ENCODE data around the gene C19orf53. TPM values are rescaled to one million over a fixed set of nuclear protein-coding genes. Genes with fewer than 3 reads are reported as not detected.

The C19orf53 gene
- total RNA-seq = 100 to 1,000 TPM in 1 of 4 donors, 10 to 100 TPM in 3; 71.3 to 148 (median 84.3) TPM

DNA sequence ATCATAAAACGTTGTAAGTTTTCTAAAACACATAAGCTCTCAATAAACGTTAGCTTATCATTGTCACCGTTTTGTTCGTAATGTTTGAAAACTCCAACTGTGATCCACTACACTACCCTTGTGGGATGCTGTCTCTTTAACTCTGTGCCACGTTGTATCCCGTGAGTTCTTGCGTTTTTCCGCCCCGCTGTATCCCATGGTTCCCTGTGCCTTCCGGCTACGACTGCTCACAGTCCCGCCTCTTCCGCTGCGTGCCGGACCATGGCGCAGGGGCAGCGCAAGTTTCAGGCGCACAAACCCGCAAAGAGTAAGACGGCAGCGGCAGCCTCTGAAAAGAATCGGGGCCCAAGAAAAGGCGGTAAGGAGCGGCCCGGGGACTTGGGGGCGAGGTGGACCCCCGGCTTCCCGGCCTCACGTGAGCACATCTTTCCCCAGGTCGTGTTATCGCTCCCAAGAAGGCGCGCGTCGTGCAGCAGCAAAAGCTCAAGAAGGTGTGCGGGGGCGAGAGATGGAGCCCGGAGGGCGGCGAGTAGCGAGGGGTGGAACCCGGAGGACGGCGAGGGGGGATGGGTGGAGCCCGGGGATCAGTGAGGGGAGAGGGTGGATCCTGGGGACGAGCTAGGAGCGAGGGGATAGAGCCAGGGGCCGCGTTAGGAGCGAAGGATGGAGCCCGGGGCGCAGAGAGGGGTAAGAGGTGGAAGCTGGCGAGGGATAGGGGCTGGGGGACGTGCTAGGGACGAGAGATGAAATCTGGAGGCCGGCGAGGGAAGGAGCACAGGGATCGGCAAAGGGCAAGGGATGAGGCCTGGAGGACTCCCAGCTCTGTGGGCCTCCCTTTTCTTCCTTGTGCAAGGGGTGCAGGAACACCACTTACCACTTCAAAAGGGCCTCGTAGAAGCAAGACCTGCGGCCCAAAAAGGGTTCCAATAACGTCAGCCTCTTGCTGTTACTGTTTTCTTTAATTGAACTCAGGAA, at the start of gene C19orf53:
TSS of gene C19orf53 (plus strand) at position 240 of the 975 bp plus-strand sequence. CDS start at position 262, 22 bp downstream.
- peaks cover 0 to 13% (median 5%) of the 10 kb centered on the region in 4 donors for H3K4me1 ChIP-seq
- no peaks in the 10 kb centered on the region for H3K9me3 ChIP-seq
- H3K4me3 ChIP-seq = peak within 1 kb of the TSS; percentile 74 to 88 (median 88)
- peak; percentile 88 to 95 (median 90) for DNase-seq
- H3K27ac ChIP-seq = peak within 1 kb of the TSS; percentile 82 to 94 (median 84)
- TF ChIP-seq POLR2A (IDR thresholded peaks at IDR 0.05) = peak; percentile 76 to 86
- TF ChIP-seq, protein P1, sequence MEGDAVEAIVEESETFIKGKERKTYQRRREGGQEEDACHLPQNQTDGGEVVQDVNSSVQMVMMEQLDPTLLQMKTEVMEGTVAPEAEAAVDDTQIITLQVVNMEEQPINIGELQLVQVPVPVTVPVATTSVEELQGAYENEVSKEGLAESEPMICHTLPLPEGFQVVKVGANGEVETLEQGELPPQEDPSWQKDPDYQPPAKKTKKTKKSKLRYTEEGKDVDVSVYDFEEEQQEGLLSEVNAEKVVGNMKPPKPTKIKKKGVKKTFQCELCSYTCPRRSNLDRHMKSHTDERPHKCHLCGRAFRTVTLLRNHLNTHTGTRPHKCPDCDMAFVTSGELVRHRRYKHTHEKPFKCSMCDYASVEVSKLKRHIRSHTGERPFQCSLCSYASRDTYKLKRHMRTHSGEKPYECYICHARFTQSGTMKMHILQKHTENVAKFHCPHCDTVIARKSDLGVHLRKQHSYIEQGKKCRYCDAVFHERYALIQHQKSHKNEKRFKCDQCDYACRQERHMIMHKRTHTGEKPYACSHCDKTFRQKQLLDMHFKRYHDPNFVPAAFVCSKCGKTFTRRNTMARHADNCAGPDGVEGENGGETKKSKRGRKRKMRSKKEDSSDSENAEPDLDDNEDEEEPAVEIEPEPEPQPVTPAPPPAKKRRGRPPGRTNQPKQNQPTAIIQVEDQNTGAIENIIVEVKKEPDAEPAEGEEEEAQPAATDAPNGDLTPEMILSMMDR (IDR thresholded peaks at IDR 0.05) = peak in 2 of 6 experiments; percentile 15 to 27
- no peaks in the 10 kb centered on the region for H3K27me3 ChIP-seq
- H3K36me3 ChIP-seq = peaks cover 0 to 53% (median 0%) of the 10 kb centered on the region in 3 donors

DNA sequence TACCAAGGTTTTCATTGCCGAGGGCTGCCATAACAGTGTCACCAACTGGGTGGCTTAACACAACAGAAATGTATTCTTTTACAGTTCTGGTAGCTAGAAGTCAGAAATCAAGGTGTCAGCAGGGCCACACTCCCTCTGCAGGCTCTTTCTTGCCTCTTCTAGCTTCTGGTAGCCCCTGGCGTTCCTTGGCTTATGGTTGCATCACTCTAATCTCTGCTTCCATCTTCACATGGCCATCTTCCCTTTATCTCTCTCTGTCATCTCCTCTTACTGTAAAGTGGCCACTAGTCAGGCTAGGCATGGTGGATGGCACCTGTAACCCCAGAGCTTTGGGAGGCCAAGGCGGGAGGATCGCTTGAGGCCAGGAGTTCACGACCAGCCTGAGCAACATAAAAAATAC, 47.9 kb upstream of the C19orf53 start:
- H3K4me1 ChIP-seq = peaks cover 0 to 10% (median 0%) of the 10 kb centered on the region in 4 donors
- no peak overlapping the region for H3K27ac ChIP-seq
- DNase-seq = no peak
- no peaks in the 10 kb centered on the region for H3K36me3 ChIP-seq
- TF ChIP-seq, protein P1 (IDR thresholded peaks at IDR 0.05) = no peak
- TF ChIP-seq POLR2A (IDR thresholded peaks at IDR 0.05) = no peak
- H3K9me3 ChIP-seq = no peaks in the 10 kb centered on the region
- no peaks in the 10 kb centered on the region for H3K27me3 ChIP-seq
- no peak overlapping the region for H3K4me3 ChIP-seq

DNA sequence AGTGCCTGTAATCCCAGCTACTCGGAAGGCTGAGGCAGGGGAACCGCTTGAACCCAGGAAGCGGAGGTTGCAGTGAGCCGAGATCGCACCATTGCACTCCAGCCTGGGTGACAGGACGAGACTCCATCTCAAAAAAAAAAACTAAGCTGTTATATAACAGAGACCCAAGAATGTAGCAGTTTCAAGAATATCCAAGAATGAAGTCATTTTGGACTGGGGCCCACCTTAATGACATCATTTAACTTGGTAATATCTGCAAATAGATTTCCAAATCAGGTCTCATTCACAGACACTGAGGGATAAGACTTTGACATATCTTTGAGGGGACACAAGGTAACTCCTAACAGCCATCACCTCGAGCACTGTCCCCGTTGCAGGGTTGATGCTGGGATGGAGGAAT, 46.5 kb upstream of the C19orf53 start:
- H3K27ac ChIP-seq = no peak overlapping the region

DNA sequence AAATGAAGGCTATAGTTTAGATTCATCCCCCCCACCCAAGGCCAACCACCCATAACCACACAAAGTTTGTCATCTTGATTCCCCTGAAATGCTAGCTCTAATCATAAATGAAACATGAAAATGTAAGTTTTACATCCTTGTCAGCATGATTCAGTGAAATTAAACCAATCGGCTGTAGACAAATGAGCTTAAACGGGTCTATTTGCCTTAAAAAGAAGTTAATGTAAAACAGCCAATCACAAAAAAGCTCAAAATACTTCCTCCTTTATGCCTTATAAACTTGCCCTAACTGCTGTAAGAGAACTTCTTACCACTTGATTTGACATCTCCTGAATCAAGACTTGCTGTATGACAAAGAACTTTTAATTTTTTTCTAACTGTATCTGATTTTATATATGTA, 44.4 kb upstream of the C19orf53 start:
- no peaks in the 10 kb centered on the region for H3K27me3 ChIP-seq
- H3K9me3 ChIP-seq = no peaks in the 10 kb centered on the region
- TF ChIP-seq, protein P1 (IDR thresholded peaks at IDR 0.05) = no peak
- TF ChIP-seq POLR2A (IDR thresholded peaks at IDR 0.05) = no peak
- no peaks in the 10 kb centered on the region for H3K36me3 ChIP-seq
- no peak overlapping the region for H3K27ac ChIP-seq
- peaks cover 0 to 15% (median 5%) of the 10 kb centered on the region in 4 donors for H3K4me1 ChIP-seq
- H3K4me3 ChIP-seq = no peak overlapping the region
- DNase-seq = no peak

More for the DNA sequence above, 46.5 kb upstream of the C19orf53 start:
- Histone ChIP-seq H3K9me3 (no peaks in the 10 kb centered on the region), H3K36me3 (no peaks in the 10 kb centered on the region), H3K4me3 (no peak overlapping the region), H3K4me1 (peaks cover 0 to 15% (median 5%) of the 10 kb centered on the region in 4 donors), H3K27me3 (no peaks in the 10 kb centered on the region)
- DNase-seq = no peak
- TF ChIP-seq POLR2A (IDR thresholded peaks at IDR 0.05) = no peak
- TF ChIP-seq, protein P1 (IDR thresholded peaks at IDR 0.05) = no peak

DNA sequence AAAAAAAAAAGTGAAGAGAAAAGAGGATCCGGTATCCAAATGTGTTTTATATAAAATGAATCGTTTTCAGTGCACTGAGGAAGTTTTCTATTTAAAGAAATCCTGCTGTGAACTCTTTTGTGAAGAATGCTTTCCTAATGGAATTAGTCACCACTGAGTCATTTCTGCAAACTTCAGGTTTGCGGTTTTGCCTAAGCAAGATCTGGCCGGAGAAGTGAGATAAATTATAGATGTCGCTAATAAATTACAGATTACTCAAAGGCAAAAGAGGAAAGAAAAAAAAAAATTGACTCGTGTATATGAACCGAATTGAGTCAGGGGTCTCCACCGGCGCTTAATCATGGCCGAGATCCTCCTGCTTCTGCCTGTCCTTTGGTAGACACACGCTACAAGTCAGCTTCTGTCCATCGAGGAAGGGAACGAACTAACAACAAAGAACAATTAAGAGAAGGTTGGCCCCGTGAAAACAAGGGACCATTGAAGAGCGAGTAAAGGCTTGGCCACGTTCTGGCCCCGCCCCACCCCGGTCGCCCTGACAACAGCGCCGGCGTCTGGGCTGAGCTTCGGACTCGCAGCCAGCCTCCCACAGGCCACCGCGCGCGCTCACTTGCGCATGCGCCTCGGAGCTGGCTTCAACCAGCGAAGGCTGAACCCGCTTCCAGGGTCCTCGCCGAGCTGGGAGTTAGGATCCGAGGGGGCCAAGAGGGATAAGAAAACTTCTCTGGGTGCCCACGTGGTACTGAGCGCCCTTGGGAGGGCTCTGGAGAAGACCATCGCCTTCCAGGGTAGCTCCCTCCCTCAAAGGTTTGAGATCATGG, 42.9 kb upstream of the C19orf53 start:
- Histone ChIP-seq H3K27me3 (no peaks in the 10 kb centered on the region), H3K9me3 (no peaks in the 10 kb centered on the region), H3K36me3 (no peaks in the 10 kb centered on the region), H3K27ac (peak overlapping the region; percentile 65 to 89 (median 75)), H3K4me1 (peaks cover 0 to 15% (median 5%) of the 10 kb centered on the region in 4 donors), H3K4me3 (peak overlapping the region; percentile 46 to 64 (median 55))
- peak; percentile 94 to 98 (median 98) for DNase-seq
- TF ChIP-seq, protein P1 (IDR thresholded peaks at IDR 0.05) = no peak
- peak in 1 of 2 donors; percentile 56 for TF ChIP-seq POLR2A (IDR thresholded peaks at IDR 0.05)

Data from Peyer's patch (tissue), 4 donors.